GM19238 (cell line): ENCODE results near the gene AIFM3.
"Not testable (repeated sequence)": the region's sequence is repeated elsewhere in the genome, so short reads cannot be mapped to it uniquely, and the experiment has no call there.

Experiments used
- DNase-seq: peaks from one replicate; pipeline ENCODE4 v3.0.0; 2011; ENCODE audit warnings: low spot score; ENCODE audit not compliant: insufficient read length

AIFM3 gene, protein sequence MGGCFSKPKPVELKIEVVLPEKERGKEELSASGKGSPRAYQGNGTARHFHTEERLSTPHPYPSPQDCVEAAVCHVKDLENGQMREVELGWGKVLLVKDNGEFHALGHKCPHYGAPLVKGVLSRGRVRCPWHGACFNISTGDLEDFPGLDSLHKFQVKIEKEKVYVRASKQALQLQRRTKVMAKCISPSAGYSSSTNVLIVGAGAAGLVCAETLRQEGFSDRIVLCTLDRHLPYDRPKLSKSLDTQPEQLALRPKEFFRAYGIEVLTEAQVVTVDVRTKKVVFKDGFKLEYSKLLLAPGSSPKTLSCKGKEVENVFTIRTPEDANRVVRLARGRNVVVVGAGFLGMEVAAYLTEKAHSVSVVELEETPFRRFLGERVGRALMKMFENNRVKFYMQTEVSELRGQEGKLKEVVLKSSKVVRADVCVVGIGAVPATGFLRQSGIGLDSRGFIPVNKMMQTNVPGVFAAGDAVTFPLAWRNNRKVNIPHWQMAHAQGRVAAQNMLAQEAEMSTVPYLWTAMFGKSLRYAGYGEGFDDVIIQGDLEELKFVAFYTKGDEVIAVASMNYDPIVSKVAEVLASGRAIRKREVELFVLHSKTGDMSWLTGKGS

GRCh38 chr22:20966883-20967696, at the start of gene AIFM3:
AIFM3 (plus strand) TSS chr22:20967255; CDS start chr22:20967945, 690 bp downstream.
- DNase-seq: no peak

DNA sequence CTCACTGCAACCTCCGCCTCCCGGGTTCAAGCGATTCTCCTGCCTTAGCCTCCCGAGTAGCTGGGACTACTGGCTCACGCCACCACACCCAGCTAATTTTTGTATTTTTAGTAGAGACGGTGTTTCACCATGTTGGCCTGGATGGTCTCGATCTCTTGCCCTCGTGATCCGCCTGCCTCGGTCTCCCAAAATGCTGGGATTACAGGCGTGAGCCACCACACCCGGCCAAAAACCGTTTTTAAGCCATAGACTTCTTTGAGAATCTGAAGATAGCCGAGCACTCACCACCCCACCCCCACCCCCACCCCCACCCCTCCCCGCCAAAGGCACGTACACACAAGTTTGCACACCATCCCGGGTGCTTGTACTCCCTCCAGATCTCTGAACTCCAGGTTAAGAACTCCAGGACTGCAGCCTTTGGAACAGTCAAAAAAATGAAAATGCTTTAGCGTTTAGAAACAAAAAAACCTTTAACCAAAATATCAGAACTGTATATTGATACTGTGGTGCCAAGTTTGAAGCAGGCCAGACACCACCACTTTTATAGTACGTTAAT, 48.3 kb upstream of the AIFM3 start:
- no peak for DNase-seq

DNA sequence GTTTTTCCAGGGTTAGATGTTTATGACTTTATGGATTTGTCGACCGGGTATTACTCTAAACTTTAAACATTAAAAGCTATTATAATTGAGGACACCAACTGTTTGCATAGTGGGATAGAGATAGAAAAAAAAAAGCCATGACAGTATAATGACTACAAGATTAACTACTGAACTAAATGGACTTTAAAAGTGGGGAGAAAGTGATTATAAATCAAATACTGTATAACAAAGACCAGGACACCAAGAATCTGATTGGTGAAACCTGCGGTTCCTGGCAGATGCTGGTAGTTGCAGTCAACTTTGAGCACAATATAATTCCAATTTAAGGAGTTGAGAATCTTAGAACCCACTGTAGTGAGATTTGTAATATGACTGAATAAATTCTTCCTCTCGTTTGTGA, 47.3 kb upstream of the AIFM3 start:
- no peak for DNase-seq

DNA sequence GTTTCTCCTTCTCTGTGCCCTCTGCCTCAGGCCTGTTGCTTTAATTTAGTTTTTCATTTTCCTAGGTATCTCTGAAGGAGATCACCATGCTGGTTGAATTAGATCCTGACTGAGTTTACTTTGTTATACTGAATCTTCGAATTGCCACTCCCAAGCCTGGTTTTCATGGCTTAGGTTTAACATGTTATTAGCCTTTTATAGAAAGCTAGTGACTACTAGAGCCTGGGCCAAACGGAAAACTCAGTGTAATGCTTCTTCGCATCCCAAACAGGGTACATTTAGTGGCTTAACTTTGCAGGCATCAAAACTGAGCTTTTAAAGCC, 46.2 kb upstream of the AIFM3 start:
- DNase-seq: no peak

GRCh38 chr22:20922141-20922751, 44.8 kb upstream of the AIFM3 start:
- no peak for DNase-seq

DNA sequence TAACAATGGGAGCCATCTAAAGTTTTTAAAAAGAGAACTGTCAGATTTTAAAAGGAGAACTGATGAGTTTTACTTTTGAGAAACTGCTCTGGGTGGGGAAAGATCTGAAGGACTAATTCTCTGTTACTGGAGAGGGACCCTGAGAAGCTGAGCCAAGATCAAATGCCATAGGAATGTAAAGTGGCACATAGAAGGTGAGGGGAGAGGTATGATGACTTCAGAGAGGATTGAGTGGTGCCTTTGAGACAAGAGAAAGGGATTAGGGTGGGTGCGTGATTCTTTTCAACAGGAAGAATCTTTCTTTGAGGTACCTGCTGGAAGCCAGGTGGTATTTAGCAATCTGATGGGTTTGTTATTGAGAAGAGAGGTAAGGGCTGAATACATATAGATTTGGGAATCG, 40.8 kb upstream of the AIFM3 start:
- no peak for DNase-seq

GRCh38 chr22:20927940-20928572, 39.0 kb upstream of the AIFM3 start:
- DNase-seq: no peak

- no peak for DNase-seq
Measured at GRCh38 chr22:20928573-20928967, 38.5 kb upstream of the AIFM3 start.

- DNase-seq: no peak
Measured at GRCh38 chr22:20930004-20930403, 37.1 kb upstream of the AIFM3 start.

- DNase-seq: not testable (repeated sequence)
Measured at GRCh38 chr22:20930435-20930834, 36.6 kb upstream of the AIFM3 start.

- no peak for DNase-seq
Measured at GRCh38 chr22:20931126-20931654, 35.9 kb upstream of the AIFM3 start.

- DNase-seq: no peak
Measured at GRCh38 chr22:20933910-20934309, 33.1 kb upstream of the AIFM3 start.

DNA sequence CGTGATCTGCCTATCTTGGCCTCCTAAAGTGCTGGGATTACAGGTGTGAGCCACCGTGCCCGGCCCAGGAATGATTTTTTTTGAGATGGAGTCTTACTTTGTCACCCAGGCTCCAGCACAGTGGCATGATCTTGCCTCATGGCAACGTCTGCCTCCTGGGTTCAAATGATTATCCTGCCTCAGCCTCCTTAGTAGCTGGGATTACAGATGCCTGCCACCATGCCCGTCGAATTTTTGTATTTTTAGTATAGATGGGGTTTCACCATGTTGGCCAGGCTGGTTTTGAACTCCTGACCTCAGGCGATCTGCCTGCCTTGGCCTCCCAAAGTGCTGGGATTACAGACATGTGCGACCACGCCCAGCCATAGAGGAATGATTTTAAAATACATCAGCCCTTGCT, 32.0 kb upstream of the AIFM3 start:
- not testable (repeated sequence) for DNase-seq

DNA sequence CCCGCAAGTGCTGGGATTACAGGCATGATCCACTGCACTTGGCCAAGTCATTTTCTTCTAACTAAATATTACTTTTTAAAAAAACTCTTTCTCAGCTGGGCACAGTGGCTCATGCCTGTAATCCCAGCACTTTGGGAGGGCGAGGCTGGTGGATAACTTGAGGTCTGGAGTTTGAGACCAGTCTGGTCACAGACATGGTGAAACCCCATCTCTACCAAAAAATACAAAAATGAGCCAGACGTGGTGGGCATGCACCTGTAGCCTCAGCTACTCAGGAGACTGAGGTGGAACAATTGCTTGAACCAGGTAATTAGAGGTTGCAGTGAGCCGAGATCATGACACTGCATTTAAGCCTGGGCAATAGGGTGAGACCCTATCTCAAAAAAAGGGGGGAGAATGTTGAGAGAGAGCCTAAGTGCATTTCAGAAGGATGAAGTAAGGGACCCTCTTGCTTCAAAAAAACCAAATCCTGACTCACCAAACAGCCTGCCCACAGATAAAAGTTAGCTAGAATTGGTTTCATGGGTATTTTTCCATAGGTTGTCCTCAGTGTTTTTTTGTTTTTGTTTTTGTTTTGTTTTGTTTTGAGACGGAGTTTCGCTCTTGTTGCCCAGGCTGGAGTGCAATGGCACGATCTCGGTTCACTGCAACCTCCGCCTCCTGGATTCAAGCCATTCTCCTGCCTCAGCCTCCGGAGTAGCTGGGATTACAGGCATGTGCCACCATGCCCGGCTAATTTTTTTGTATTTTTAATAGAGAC, 31.1 kb upstream of the AIFM3 start:
- not testable (repeated sequence) for DNase-seq

DNA sequence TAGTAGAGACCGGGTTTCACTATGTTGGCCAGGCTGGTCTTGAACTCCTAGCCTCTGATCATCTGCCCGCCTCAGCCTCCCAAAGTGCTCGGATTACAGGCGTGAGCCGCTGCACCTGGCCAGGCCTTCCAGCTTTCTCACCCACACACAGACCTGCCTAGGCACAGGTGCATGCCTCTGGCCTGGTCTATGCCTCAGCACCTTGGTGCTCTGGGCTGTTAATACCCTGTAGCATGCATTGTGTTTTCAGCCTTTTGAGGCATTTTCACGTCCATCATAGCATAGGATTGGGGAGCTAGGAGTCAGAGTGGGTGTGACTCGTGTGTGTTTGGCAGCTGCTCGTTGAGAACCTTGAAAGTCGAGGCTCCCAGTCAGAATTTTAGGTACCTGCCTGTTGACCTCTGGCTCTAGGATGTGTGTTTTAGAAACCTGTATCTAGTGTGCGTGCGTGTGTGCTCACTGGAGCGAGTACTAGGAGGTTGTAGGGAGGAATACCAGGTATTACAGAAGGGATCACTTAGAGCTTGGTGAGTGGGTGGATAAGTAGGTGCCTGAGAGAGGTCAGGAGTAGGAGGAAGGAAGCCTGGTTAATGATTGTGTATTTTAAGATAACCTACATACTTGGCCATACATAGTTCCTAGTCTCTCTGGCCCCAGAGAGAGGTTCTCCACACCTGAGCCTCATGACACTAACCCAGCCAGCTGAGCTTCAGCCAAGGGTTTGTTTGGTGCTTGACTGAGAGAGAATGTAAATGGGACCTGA, 29.8 kb upstream of the AIFM3 start:
- DNase-seq: no peak

DNA sequence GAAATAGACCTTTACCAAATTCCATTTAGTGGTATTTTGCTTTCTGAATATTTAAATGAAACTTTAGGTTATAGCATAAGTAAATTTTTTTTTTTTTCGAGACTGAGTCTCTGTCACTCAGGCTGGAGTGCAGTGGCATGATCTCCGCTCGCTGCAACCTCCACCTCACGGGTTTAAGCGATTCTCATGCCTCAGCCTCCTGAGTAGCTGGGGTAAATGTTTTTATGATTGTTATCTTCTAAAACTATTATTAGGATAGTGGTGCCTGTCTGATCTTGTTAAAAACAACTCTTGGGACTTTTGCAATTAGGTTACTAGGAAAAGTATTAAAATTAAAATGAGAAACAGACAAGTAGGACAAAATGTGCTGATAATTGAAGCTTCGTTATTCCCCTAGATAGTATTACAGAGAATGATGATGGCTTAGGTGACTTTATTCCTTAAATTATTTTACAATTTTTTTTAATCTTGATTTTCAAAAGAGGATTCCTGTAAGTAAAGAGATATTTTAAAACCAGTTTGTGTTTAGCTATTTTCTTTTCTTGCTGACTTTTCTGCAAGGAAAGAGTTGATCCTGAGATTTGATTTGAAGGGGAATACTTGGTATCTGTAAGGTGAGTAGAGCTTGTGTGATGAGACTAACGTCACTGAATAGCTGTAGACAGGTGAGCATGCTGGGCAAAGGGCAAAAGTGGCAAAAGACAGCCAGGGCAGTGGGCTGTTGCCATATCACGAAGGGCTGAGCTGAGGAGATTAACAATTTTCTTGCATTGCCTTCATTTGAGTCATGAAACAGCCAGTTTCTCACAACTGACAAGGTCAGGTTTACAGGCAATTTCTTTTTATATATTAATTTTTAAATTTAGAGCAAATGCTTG, 29.0 kb upstream of the AIFM3 start:
- DNase-seq: no peak

DNA sequence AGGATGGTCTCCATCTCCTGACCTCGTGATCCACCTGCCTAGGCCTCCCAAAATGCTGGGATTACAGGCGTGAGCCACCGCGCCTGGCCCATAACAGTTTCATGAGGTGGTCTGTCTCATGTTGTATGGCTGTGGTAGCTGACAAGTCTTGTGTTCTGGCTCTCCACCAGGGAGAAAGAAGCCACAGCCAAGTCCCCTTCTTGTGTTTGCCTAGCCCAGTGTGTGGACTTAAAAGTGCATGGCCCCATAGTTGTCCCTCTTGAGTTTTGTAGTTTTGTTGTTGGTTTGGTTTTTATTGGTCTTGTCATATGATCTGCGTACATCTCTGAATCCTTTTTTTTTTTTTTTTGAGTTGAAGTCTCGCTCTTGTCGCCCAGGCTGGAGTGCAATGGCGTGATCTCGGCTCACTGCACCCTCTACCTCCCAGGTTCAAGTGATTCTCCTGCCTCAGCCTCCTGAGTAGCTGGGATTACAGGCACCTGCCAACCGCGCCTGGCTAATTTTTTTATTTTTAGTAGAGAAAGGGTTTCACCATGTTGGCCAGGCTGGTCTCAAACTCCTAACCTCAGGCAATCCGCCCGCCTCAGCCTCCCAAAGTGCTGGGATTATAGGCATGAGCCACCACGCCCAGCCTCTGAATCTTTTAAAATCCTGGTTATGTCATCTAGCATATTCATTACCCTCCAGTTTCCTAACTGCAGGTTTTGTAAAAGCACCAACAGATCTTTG, 27.4 kb upstream of the AIFM3 start:
- not testable (repeated sequence) for DNase-seq

DNA sequence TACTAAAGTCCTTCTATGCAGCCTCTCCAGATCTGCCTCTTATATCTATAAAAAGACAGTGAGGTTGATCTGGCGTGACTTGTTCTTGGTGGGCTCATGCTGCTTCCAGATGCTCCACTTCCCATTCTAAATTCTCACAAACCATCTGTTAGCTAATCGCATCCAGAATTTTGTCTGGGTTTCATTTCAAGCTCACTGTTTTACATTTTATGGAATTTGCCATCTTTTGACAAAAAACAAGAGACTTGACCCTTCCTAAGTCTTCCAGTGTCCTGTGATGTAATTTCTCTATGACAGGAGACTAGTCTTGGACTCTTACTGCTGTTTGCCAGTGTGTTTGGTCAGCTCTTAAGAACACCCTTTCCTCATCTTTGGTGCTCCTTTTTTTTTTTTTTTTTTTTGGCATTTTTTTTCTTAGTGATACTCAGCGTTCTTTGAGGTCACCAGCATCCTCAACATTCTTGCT, 26.8 kb upstream of the AIFM3 start:
- no peak for DNase-seq
